ENCODE data around the gene CAMK1D. TPM values are rescaled to one million over a fixed set of nuclear protein-coding genes. Genes with fewer than 3 reads are reported as not detected.

Gene CAMK1D
- total RNA-seq, 4 donors from 2014 or later: 0.55 to 2.2 (median 1.5) TPM

DNA sequence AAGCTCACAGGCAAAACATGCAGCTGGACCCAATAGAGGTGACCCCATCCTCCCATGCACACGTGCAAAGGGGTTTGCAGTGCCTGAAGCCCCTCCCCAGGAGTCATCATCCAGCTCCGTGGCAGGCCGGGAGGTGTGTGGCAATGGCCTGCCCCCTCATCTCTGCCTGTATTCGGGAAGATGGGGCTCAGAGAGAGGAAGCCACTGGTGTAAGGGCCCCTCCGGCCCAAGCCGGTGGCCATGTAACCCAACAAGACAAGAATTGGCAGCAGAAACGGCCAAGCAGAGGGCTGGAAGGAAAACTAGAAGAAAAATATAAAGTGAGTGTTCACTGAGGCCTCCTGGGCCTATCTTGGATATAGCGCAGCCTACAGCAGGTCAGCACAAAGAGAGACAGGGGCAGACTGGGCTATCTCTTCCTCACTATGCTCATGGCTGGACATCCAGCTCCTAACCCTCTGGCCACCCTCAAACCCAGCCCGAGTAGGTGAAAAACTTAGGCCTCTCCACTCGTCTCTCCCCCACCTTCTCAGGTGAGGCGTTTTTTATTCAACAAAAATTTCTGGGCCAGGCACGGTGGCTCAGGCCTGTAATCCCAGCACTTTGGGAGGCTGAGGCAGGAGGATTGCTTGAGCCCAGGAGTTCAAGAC, 494.1 kb downstream of the CAMK1D start:
- ATAC-seq: no peak
- intact Hi-C loops (cut with DNase I; ENCODE audit: low total_unique reads) (no loop called here), in situ Hi-C loops (cut with MboI; ENCODE audit: low sequenced_read_pairs in 4 of 4) (no loop called here)
- Histone ChIP-seq H3K36me3 (no peaks in the 10 kb centered on the region), H3K4me3 (no peak overlapping the region), H3K27me3 (no peaks in the 10 kb centered on the region), H3K4me1 (no peaks in the 10 kb centered on the region), H3K9me3 (no peaks in the 10 kb centered on the region), H3K27ac (no peak overlapping the region)
- TF ChIP-seq POLR2A (IDR thresholded peaks at IDR 0.05): no peak
- TF ChIP-seq, protein P1, sequence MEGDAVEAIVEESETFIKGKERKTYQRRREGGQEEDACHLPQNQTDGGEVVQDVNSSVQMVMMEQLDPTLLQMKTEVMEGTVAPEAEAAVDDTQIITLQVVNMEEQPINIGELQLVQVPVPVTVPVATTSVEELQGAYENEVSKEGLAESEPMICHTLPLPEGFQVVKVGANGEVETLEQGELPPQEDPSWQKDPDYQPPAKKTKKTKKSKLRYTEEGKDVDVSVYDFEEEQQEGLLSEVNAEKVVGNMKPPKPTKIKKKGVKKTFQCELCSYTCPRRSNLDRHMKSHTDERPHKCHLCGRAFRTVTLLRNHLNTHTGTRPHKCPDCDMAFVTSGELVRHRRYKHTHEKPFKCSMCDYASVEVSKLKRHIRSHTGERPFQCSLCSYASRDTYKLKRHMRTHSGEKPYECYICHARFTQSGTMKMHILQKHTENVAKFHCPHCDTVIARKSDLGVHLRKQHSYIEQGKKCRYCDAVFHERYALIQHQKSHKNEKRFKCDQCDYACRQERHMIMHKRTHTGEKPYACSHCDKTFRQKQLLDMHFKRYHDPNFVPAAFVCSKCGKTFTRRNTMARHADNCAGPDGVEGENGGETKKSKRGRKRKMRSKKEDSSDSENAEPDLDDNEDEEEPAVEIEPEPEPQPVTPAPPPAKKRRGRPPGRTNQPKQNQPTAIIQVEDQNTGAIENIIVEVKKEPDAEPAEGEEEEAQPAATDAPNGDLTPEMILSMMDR (IDR thresholded peaks at IDR 0.05 in 4 of 5, conservative IDR thresholded peaks at IDR 0.05 in 1 of 5): no peak
- DNase-seq: no peak

DNA sequence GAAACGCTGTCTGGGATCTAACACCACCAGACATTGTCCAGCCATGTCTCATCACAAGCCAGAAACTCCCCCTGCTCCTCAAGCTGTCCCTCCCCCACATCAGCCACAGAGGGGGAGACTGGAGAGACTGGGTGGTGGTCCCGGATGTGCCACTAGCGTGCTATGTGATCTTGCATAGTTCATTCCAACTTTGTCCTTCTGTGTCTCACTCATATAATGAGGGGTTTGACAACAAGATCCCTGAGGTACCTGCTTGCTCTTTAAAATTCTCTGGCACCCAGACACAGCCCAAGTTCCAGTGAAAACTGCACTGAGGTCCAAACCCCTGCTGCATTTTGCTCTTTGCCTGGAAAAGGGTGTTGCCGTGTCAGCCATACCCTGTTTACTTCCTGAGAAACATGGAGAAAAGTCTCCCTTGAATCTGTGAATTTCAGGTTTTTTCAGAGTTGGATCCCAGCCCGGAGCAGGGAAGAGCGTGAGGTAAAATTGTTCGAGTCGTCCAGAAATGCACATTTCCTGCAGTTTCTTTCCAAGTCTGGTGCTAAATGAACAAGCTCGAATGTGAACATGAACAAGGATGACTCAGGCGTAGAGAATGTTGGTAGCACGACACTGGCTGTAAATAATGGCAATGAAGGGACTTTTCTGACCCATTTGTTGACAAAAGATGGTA, 495.6 kb downstream of the CAMK1D start:
- H3K9me3 ChIP-seq: no peaks in the 10 kb centered on the region
- peak in 1 of 2 donors; percentile 24 for ATAC-seq
- H3K36me3 ChIP-seq: no peaks in the 10 kb centered on the region
- in situ Hi-C loops (cut with MboI; ENCODE audit: low sequenced_read_pairs in 4 of 4): no loop called here
- H3K27ac ChIP-seq: no peak overlapping the region
- TF ChIP-seq, protein P1 (IDR thresholded peaks at IDR 0.05 in 4 of 5, conservative IDR thresholded peaks at IDR 0.05 in 1 of 5): no peak
- no peak for TF ChIP-seq POLR2A (IDR thresholded peaks at IDR 0.05)
- no peak overlapping the region for H3K4me3 ChIP-seq
- no peak for DNase-seq
- no peaks in the 10 kb centered on the region for H3K4me1 ChIP-seq
- H3K27me3 ChIP-seq: no peaks in the 10 kb centered on the region
- intact Hi-C loops (cut with DNase I; ENCODE audit: low total_unique reads): no loop called here

DNA sequence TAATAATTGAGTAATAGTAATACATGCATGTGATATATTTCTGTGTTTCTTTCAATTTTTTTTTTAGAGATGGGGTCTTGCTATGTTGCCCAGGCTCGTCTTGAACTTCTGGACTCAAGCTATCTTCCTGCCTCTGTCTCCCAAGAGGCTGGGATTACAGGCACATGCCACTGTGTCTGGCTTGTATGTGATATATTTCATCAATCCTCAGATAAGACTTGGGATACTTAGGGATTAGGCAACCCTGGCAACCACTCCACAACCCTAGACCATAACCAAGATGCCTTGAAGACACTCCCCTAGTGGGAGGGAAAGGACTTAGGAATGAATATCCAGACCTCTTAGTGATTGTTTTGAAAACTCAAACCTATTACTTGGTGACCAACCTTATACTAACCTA, 497.4 kb downstream of the CAMK1D start:
- in situ Hi-C loops (cut with MboI; ENCODE audit: low sequenced_read_pairs in 4 of 4): no loop called here
- Histone ChIP-seq H3K36me3 (no peaks in the 10 kb centered on the region), H3K27ac (no peak overlapping the region), H3K4me1 (no peaks in the 10 kb centered on the region), H3K4me3 (no peak overlapping the region), H3K9me3 (no peaks in the 10 kb centered on the region), H3K27me3 (no peaks in the 10 kb centered on the region)
- ATAC-seq (no peak), DNase-seq (no peak)
- intact Hi-C loops (cut with DNase I; ENCODE audit: low total_unique reads): no loop called here
- no peak for TF ChIP-seq POLR2A (IDR thresholded peaks at IDR 0.05)
- TF ChIP-seq, protein P1 (IDR thresholded peaks at IDR 0.05 in 4 of 5, conservative IDR thresholded peaks at IDR 0.05 in 1 of 5): no peak

DNA sequence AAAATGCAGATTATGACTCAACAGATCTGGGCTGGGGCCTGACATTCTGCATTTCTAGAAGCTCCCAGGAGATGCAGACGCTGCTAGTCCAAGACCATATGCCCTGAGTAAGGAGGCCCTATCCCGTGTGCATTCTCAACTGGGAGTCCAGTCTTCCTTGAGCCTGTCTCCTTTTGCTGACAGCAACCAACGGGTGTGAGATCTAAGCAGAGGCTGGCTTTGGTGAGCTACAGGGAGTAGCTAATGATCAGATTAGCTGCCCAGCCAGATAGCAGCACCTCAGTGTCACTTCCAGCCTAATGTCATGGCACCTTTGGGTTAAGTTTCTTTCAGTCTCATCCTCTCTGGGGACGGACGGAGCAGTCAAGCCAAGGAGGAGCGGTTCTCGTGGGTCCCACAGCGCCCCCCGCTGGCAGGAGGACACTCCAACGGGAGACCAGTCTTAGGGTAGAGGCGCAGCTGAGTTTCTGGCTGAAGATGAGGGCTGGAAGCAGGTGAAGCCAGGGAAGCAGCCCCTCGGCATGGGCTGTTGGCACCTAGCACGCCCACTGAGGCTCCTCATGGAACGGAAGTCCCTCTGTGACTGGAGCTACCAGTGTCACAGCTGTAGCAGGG, 498.1 kb downstream of the CAMK1D start:
- Histone ChIP-seq H3K9me3 (no peaks in the 10 kb centered on the region), H3K4me1 (no peaks in the 10 kb centered on the region), H3K4me3 (no peak overlapping the region), H3K27ac (no peak overlapping the region), H3K36me3 (no peaks in the 10 kb centered on the region), H3K27me3 (no peaks in the 10 kb centered on the region)
- ATAC-seq (no peak), DNase-seq (no peak)
- TF ChIP-seq, protein P1 (IDR thresholded peaks at IDR 0.05 in 4 of 5, conservative IDR thresholded peaks at IDR 0.05 in 1 of 5): no peak
- in situ Hi-C loops (cut with MboI; ENCODE audit: low sequenced_read_pairs in 4 of 4): no loop called here
- intact Hi-C loops (cut with DNase I; ENCODE audit: low total_unique reads): no loop called here

Measured in gastrocnemius medialis (tissue), 4 donors.